ENCODE measurements around the gene SLC2A13. TPM values are rescaled to one million over a fixed set of nuclear protein-coding genes. Genes with fewer than 3 reads are reported as not detected.
"Not testable (repeated sequence)": the region's sequence is repeated elsewhere in the genome, so short reads cannot be mapped to it uniquely, and the experiment has no call there.

Gene SLC2A13
- total RNA-seq, 4 donors from 2014 or later, result 9.1 to 63.4 (median 33.1) TPM

- no peak overlapping the region for H3K27ac ChIP-seq
- H3K27me3 ChIP-seq, result no peaks in the 10 kb centered on the region
- H3K9me3 ChIP-seq, result no peaks in the 10 kb centered on the region
- no peaks in the 10 kb centered on the region for H3K36me3 ChIP-seq
- no peaks in the 10 kb centered on the region for H3K4me1 ChIP-seq
- H3K4me3 ChIP-seq, result no peak overlapping the region
- no peak for TF ChIP-seq CTCF (IDR thresholded peaks at IDR 0.05)
- TF ChIP-seq POLR2A (IDR thresholded peaks at IDR 0.05), result no peak
- DNase-seq, result no peak
Observed at GRCh38 chr12:39897315-39897714, 208.6 kb downstream of the SLC2A13 start.

GRCh38 chr12:39893388-39893787 lies 212.5 kb downstream of the SLC2A13 start:
- H3K4me1 ChIP-seq, H3K27me3 ChIP-seq, DNase-seq, H3K27ac ChIP-seq, H3K9me3 ChIP-seq, H3K36me3 ChIP-seq, H3K4me3 ChIP-seq: not testable (repeated sequence)

GRCh38 chr12:39892146-39892545 lies 213.7 kb downstream of the SLC2A13 start:
- no peaks in the 10 kb centered on the region for H3K27me3 ChIP-seq
- H3K4me3 ChIP-seq, result no peak overlapping the region
- H3K27ac ChIP-seq, result no peak overlapping the region
- no peaks in the 10 kb centered on the region for H3K9me3 ChIP-seq
- no peak for DNase-seq
- no peaks in the 10 kb centered on the region for H3K36me3 ChIP-seq
- TF ChIP-seq CTCF (IDR thresholded peaks at IDR 0.05) (no peak), POLR2A (IDR thresholded peaks at IDR 0.05) (no peak)
- H3K4me1 ChIP-seq, result no peaks in the 10 kb centered on the region

- Histone ChIP-seq H3K36me3 (no peaks in the 10 kb centered on the region), H3K9me3 (no peaks in the 10 kb centered on the region), H3K4me3 (no peak overlapping the region), H3K4me1 (no peaks in the 10 kb centered on the region), H3K27me3 (no peaks in the 10 kb centered on the region), H3K27ac (no peak overlapping the region)
- no peak for DNase-seq
- TF ChIP-seq CTCF (IDR thresholded peaks at IDR 0.05) (no peak), POLR2A (IDR thresholded peaks at IDR 0.05) (no peak)
Observed at GRCh38 chr12:39887856-39888255, 218.0 kb downstream of the SLC2A13 start.

- H3K4me1 ChIP-seq, result no peaks in the 10 kb centered on the region
- no peak for DNase-seq
- TF ChIP-seq CTCF (IDR thresholded peaks at IDR 0.05), result no peak
- no peaks in the 10 kb centered on the region for H3K36me3 ChIP-seq
- no peaks in the 10 kb centered on the region for H3K27me3 ChIP-seq
- no peak overlapping the region for H3K4me3 ChIP-seq
- no peak overlapping the region for H3K27ac ChIP-seq
- H3K9me3 ChIP-seq, result no peaks in the 10 kb centered on the region
Observed at GRCh38 chr12:39886106-39886505, 219.8 kb downstream of the SLC2A13 start.

- no peaks in the 10 kb centered on the region for H3K36me3 ChIP-seq
- no peak overlapping the region for H3K4me3 ChIP-seq
- H3K27me3 ChIP-seq, result no peaks in the 10 kb centered on the region
- TF ChIP-seq CTCF (IDR thresholded peaks at IDR 0.05) (no peak), POLR2A (IDR thresholded peaks at IDR 0.05) (no peak)
- no peaks in the 10 kb centered on the region for H3K9me3 ChIP-seq
- no peak overlapping the region for H3K27ac ChIP-seq
- no peaks in the 10 kb centered on the region for H3K4me1 ChIP-seq
- DNase-seq, result no peak
Observed at GRCh38 chr12:39884616-39885125, 221.2 kb downstream of the SLC2A13 start.
